Fibroblast of gingiva (primary cell): ENCODE data around the gene CRYGN.
A peak's percentile ranks its signal among the peaks of the same experiment; 100 is the strongest.

ENCODE experiments used
- DNase-seq: peaks from one replicate; pipeline ENCODE4 v3.0.0-alpha.2; 2011; ENCODE audit warnings: low read depth

The CRYGN gene, protein sequence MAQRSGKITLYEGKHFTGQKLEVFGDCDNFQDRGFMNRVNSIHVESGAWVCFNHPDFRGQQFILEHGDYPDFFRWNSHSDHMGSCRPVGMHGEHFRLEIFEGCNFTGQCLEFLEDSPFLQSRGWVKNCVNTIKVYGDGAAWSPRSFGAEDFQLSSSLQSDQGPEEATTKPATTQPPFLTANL

DNA sequence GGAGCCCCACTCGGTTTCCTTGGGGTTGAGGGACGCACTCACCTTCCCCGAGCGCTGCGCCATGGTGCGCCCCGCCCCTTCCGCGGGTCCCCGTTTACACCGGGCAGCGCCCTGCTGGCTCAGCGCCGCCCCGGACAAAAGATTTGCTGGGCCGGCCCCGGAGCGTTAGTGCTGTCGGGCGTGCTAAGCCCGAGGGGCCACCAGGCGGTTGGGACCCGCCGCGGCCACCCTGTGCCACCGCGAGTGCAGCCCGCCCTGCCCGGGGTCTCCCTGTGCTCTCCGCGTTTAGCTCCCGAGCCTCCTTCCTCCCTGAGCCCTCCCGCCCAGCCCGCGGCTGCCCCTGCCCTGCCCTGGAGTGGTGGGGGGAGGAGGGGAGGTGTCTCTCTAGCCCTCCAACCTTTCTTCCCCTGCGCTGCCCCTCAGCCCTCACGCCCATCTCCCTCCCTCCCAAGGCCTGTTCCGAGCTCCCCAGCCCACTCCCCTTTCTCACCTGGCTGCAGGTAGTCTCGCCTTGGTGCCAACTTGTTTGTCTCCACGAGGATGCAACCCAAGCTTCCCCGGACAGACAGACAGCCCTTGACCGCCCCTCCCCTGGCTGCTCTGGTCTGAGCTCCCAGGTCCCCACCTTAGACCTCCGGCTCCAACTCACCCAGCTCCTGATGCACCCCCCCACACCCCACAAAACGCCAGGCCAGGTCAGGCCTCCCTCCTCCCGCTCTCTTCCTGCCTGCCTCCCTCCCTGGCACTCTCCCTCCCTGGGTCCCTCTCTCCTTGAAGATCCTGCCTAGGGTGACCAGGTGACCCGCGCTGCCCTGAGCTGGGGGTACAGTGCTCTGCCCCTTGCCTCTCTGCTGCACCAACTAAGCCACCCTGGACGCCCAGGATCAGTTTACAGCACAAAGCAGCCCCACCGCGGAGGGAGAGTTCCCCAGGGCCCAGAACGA, at the start of gene CRYGN:
CRYGN (minus strand) TSS at position 287 of the 944 bp plus-strand sequence; CDS start at position 63, 224 bp downstream.
- no peak for DNase-seq

DNA sequence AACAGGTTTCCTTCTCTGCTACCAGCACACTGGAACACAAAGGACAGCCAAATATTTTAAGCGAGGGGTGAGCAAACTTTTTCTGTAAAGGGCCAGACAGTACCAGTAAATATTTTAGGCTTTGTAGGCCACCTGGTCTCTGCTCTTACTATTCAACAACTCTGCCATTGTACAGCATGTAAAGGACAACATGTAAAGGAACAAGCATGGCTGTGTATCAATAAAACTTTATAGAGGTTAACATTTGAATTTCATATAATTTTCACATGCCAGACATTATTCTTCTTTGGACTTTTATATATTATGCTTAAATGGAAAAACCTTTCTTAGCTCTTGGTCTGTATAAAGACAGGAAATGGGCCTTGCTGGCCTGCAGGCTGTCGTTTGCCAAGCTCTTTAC, 49.6 kb upstream of the CRYGN start:
- no peak for DNase-seq

DNA sequence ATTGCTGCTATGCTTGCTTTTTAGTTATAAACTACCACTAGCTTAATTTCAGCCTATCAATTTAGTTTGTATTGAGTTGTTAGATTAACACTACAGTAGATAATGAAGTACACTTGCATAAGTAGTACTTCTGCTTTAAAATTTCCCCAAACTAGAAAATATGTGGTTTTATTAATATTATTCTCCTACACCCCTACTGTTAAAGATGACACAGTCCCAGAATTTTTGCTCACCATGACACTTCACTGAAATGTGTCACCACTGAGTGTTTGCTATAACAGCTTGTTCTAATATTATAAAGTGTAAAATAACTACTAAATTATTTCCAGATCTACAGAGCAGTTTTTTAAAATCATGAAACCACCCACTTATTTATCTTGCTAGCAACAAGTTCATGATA, 48.2 kb upstream of the CRYGN start:
- DNase-seq = no peak

DNA sequence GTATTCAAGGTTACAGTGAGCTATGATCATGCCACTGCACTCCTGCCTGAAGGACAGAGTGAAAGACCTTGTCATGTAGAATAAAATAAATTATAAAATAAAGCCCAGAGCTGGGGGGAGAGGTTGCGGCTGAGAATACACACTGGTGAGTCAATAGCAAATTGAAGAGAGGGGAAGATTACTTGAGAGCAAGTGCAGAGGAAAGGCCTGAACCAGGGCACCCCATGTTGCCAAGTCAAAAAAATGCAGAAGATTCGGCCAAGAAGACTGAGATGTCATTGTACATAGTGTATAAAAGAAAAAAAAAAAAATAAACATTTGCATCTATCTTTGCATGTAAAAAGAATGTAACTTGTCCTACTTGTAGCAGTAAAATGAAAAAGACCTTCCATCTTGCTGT, 47.3 kb upstream of the CRYGN start:
- DNase-seq = peak; percentile 56

DNA sequence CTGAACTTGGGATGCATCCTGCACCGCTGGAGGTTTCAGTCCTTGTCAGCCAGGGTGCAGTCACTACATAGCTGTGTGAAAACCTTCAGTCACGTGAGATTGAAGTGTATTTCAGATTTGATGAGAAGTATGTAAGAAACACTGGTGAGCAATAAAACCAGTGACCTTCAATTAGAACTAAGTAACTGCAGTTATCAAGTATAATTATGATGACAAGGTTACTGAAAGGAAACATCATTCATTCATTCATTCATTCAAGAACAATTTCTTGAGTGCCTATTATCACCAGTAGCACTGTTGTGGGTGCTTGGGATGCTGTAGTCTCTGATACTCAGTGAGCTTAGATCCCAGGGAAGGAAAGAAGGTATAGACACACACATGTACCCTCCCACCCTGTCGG, 46.1 kb upstream of the CRYGN start:
- no peak for DNase-seq

DNA sequence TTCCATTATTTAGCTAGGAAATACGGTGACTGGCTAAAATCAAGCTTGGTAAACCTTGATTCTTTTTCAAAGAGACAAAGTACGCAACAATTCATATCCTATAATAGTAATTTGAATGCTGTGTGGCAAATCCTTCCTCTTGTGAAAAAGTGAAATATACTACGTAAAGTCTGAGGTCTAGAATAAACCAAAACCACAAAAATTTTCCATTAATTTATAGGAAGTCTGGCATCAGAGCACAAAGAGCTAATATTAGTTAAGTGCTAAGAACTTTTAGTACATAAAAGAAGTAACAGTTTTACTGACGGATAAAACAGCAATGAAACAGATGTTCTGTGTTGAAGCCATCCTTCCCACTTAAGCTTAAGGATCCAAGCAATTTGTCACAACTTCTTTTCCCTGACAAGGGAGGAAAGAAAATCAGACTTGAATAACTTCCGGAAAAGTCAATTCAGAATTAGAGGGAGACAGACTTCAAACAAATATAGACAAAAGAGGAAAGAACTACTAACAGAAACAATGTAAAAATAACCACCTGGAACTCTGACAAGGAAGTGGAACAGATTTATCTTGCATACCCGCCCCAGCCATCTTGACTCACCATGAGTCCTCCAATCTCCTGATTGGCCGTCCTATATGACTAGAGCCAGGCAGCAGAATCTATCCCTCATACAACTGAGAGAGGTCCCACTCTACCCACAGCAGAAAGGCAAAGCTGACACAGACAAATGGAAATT, 45.2 kb upstream of the CRYGN start:
- no peak for DNase-seq

DNA sequence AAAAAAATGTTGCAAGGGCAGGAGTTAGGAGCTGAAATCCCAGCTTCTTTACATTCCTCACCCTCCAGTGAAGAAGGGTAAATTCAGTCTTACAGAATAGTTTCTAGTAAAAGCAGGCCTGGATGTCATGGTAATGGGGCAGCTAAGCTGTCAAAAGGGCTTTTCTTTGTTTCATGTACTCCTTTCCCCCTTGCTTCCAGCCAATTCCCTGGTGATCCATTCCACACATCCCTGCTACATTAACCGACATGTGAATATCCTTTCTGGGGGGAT, 43.7 kb upstream of the CRYGN start:
- DNase-seq = no peak

DNA sequence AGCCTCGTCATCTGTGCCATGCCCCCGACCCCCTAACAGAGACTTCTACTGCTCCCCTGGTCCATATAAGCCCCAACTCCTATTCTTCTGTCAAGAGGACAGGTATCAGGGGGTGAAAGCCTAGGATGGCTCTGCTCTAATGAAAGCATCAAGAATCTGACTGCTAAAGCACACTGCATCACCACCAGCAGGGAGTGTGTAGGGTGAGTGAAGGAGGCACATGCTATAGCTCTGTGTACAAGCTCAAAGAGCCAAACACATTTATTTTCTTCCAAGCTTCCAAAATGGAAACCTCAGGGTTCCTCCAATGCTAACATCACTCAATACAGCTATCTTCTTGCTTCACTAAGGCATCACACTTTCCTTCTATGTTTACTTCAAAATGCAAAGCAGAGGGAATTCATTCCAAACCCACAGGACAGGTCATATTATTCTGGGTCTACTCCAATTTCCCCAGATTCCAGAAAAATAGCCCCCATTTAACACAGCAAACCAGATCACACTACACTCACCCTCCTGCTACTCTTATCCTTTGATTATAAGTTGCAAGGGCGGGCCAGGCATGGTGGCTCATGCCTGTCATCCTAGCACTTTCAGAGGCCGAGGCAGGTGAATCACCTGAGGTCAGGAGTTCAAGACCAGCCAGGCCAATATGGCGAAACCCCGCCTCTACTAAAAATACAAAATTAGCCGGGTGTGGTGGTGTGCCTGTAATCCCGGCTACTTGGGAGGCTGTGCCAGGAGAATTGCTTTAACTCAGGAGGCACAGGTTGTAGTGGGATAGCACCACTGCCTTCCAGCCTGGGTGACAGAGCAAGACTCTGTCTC, 43.2 kb upstream of the CRYGN start:
- no peak for DNase-seq

DNA sequence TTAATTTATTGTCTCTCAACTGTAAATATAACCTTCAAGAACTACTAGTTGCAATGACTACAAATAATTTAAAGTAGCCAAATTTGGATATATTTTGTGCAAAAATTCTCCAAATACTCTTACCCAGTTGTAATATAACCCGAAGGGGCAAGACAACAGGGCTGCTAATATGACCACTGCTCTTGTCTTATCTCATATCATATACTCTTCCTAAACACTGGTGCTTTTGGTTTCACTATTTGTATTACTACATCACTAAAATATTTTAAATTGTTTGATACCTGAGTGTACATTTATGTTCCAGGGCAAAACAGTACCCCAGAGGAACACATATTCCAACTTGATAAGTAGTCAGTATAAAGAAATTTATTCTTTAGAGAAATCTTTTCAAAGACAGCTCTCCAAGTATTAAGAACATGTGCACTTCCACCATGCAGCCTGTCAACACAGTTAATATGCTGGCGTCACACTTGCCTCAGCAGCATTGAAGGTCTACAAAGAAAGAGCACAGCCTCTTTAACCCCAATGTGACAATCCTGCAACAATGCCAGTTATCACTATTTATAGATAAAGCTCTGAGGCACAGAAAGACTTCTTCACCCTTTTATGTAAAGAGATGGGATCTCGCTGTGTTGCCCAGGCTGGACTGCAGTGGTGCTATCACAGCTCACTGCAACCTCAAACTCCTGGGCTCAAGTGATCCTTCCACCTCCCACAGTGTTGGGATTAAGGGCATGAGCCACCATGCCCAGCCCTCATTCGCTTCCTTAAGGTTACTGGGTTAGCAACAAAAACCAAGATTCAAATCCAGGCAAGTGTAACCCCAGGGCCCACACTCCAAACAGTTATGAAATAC, 41.9 kb upstream of the CRYGN start:
- DNase-seq = no peak

DNA sequence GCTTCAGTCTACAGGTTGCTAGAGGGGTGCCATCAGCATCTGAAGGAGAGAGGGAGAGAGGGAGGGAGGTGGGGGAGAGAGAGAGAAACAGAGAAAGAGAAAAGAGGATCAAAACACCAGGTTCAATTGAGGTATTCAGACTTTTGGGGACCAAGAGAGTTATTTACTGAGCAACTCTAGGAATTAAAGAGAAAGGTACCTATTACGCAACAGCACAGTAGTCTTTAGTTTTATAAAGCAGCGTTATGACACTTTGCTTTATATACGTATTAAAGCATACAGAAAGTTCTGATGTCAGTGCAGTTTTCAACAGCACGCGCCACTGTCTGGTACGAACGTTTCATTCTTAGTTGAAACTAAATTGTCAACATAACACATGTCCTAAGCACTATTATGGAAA, 37.9 kb upstream of the CRYGN start:
- no peak for DNase-seq

DNA sequence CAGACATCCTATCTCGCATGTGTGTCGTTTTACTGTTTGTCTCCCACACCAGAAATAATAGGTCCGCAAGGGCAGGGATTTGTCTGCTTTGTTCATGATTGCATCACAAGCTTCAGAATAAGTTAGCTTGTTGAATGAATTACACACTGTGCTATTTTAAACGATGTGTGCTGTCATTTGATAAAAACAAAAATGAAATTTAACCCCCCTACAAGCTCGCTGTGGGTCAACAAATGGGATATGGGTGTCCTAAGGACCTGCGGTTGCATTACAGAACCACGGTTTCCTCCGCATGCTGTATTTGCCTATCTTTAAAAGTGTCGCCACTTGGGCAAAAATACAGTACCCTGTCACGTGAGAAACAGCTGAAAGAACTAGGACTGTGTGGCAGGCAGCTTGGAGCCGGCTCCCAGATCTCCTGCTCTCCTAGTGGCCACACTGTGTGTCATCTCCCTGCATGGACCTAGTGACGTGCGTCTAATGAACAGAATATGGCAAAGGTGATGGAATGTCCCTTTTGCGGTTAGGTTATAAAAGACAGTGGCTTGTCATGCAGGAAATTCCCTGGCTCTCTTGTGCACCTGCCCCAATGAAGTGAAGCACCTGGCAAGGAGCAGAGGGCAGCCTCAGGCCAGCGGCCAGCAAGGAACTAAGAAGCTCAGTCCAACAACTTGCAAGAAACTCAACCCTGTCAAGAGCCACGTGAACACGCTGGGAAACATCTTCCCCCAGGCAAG, 32.9 kb upstream of the CRYGN start:
- no peak for DNase-seq

DNA sequence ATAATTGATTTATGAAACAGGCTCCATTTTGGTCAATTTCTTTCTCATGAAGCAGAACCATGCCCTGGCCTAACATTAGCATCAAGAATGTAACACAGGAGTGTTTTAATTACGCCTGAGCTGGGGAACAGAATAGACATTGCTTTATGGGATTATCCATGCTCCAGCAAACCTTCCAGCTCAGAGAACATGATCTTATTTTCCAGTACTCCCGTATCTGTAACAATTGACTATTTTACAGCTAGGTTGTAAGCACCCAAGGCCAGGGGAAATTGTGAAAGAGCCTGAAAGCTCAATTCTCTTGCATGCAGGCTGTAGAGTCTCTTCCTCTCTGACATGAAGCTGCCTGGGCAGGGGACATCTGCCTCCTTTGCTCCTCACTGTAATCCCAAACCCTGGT, 30.8 kb upstream of the CRYGN start:
- DNase-seq = no peak

DNA sequence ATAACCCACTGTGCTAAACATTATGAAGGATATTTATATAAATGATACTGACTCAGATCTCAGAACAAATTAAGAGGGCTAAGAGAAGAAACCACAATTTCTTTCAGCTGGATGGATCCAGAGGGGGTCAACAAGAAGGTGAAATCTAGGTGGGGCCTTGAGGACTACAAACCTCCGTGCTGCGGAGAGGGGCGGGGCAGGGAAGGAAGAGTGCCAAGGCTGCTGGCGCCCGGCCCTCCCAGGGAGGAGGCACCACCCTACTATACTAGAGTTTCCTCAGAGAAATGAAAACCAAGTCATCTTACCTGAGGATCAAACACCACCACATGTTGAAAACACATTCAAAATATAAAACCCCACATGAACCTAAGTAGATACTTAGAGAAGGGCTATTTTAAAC, 29.3 kb upstream of the CRYGN start:
- no peak for DNase-seq

DNA sequence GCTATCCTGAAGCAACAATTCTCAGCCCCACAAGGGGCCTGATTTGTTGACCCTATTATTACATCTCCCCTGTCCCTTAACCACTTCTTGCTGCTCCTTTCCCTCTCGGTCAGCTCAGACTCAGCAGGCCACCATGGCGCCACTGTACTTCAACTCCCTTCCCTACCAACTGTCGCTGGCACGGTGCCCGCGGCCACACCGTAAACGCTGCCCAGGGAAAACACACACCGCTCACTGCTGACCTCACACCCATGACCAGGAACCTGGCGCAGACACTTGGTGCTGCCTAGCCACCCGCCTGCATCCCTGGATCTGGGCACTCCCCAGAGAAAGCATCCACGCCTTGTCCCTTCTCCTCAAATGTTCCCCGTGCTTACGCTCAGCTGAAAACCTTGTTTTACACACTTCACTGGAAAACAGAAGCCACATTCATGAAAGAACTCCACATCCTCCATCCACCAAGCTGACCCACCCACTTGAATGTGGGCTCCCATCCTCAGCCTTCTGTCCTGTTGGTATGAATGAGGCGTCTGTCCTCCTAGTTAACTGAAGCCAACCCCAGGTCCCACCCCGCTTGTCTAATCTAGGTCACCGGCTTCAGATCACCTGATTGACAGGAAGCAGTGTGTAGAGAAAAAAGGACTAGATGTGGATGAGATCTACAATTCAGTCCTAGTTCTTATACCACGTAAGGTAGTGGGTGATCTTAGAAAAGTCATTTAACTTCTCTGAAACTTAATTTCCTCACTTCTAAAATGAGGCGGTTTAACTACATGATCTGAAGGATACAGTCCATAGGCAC, 28.5 kb upstream of the CRYGN start:
- no peak for DNase-seq

DNA sequence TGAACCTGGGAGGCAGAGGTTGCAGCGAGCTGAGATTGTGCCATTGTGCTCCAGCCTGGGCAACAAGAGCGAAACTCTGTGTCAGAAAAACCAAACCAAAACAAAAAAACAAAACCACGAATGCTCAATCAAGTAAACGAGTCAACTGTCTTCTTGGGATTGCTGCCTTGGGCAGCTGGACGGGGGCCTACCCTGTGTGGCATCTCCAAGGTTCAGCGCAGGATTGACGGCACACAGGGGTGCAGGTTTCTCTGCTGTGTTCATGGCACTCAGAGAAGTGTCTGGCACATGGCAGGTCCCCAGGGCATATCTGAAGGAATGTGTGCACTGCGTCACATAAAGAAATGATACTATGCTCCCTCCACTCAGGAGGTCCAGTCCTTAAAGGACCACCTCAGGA, 25.2 kb upstream of the CRYGN start:
- no peak for DNase-seq

DNA sequence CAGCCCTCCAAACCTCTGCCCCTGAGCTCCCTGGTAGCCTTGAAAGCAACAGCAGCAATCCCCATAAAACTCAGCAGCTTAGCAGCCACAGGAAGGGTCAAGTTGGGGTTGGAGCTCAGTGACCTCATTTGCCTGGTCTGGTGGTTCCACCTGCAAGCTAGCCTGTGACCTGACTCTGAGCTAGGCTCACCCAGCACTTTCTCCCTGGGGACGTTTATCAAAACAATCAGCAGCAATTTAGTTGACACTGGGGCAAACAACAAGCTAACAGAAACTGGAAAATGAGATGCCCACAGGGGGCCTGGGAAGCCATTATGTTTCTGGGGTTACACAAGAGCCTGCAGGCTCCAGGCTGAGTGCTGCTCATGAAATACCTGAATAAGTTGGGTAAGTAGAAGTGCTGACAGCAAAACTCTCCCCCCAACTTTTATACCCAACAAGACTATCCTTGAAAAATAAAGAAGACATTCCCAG, 22.4 kb upstream of the CRYGN start:
- no peak for DNase-seq

DNA sequence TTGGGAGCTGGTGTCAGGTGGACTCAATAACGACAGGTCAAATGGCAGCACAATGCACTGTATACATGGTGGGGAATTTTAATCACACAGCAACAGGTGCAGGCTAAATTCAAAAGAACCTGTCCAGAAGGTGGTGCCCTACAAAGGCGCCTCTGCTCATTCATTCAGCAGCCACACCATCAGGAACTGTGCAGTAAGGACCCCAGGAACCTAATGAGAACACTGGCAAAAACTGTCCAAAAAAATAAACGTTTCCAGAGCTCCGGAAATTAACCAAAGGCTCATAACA, 21.9 kb upstream of the CRYGN start:
- DNase-seq = no peak

DNA sequence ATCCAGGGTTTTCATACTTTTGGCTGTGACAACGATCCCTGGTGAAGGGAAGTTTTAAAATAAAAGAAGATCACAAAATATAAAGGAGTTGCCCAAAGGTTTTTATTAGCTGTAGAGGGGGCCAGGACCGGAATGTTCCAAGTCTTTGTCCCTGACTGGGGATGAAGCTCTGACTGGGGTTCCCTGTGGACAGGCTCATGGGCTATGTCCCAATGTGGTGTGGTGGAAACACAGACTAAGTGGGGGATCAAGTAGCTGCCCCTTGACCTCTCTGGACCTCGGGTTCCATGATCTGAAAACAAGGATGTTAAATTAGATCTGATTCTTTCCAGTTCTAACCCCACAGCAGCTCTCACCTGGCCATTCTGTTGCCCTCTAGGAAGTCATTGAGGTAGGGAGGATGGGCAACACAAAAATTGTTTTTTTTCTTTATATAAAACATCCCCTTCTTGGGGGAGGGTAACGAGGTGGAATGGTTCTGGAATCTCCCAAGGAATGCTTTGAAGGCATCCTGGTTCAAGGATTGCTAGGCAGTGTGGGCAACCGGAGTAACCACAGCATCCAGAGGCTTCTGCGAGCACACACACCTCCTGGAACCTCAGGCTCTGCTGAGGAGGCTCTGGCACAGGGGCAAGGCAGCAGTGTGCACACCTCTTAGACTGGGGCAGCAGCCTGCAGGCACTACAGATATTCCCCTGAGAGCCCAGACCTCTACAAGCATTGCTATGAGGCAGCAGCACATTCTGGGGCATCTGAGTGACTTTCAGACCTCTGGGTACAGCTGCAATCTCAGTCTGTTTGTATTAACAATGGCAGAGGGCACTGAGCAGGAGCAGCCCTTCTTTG, 21.4 kb upstream of the CRYGN start:
- no peak for DNase-seq

DNA sequence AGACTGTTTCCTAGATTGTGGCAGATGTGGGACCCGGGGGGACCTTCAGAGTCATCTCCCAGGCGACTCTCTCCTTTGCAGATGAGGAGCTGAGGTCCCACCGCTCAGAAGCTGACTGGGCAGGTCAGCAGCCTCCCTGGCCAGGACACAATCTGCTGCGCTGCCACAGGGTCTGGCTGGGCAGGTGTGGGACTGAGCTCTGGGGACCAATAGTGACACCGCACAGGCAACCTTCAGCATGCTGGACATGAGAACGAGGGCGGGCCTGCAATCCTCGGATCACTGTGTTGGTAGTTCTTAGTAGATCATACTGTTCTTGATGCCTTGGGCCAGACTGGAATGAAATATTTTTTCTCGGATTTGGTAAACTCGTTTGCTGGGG, 20.5 kb upstream of the CRYGN start:
- no peak for DNase-seq
